OCI-LY1 (cell line): ENCODE results near the gene RASD1.

ENCODE experiments used
- H2AFZ ChIP-seq: fragments of 200-600 bp; sonication (generic), shearing (Covaris generic); 2 replicates; pipeline ENCODE4 v1.6.0; 2014; ENCODE audit warnings: antibody characterized with exemption, mild to moderate bottlenecking, low read length
- H3F3A ChIP-seq: fragments of 200-600 bp; sonication (generic), shearing (Covaris generic); 2 replicates; pipeline ENCODE4 v1.6.0; 2014; ENCODE audit warnings: mild to moderate bottlenecking, antibody characterized with exemption, low read length, moderate library complexity; ENCODE audit not compliant: insufficient read depth
- H3K27ac ChIP-seq: fragments of 200-600 bp; sonication (generic); 2 replicates; pipeline ENCODE4 v1.5.1; 2014; ENCODE audit warnings: low read length, mixed run types, mild to moderate bottlenecking, low read depth; ENCODE audit not compliant: poor library complexity, severe bottlenecking
- H3K27me3 ChIP-seq: fragments of 200-600 bp; sonication (generic); 2 replicates; pipeline ENCODE4 v1.6.0; 2014; ENCODE audit warnings: antibody characterized with exemption, mild to moderate bottlenecking, low read length, moderate library complexity; ENCODE audit not compliant: insufficient read depth
- H3K36me3 ChIP-seq: fragments of 200-600 bp; sonication (generic); 2 replicates; pipeline ENCODE4 v1.6.1; 2014; ENCODE audit warnings: mild to moderate bottlenecking, antibody characterized with exemption, low read length, moderate library complexity, mixed read lengths; ENCODE audit not compliant: insufficient read depth
- H3K4me1 ChIP-seq: fragments of 200-600 bp; sonication (generic); 2 replicates; pipeline ENCODE4 v1.5.1; 2014; ENCODE audit warnings: mild to moderate bottlenecking, low read length, moderate library complexity; ENCODE audit not compliant: insufficient read depth, severe bottlenecking
- H3K4me2 ChIP-seq: fragments of 200-600 bp; sonication (generic), shearing (Covaris generic); 2 replicates; pipeline ENCODE4 v1.6.1; 2014; ENCODE audit warnings: low read length
- H3K4me3 ChIP-seq: fragments of 200-600 bp; sonication (generic); 2 replicates; pipeline ENCODE4 v1.5.1; 2014; ENCODE audit warnings: low read length, low read depth, mild to moderate bottlenecking, mixed read lengths; ENCODE audit not compliant: poor library complexity, severe bottlenecking
- H3K79me2 ChIP-seq: fragments of 200-600 bp; shearing (Covaris generic); 2 replicates; pipeline ENCODE4 v1.6.1; 2016; ENCODE audit warnings: mixed run types, low read length, mixed read lengths; ENCODE audit not compliant: insufficient read depth
- H3K9ac ChIP-seq: fragments of 200-600 bp; sonication (generic), shearing (Covaris generic); 2 replicates; pipeline ENCODE4 v1.6.1; 2014; ENCODE audit warnings: mild to moderate bottlenecking, low read length, mixed read lengths
- H3K9me2 ChIP-seq: fragments of 200-600 bp; sonication (generic), shearing (Covaris generic); 2 replicates; pipeline ENCODE4 v1.6.1; 2014; ENCODE audit warnings: low read depth, mild to moderate bottlenecking, low read length, mixed read lengths
- H3K9me3 ChIP-seq: fragments of 200-600 bp; shearing (Covaris generic); 2 replicates; pipeline ENCODE4 v1.6.1; 2014; ENCODE audit warnings: low read length, mixed read lengths
- H4K20me1 ChIP-seq: fragments of 200-600 bp; sonication (generic), shearing (Covaris generic); 2 replicates; pipeline ENCODE4 v1.6.0; 2016; ENCODE audit warnings: mild to moderate bottlenecking, low read length; ENCODE audit not compliant: insufficient read depth
- EZH2 ChIP-seq: fragments of 200-600 bp; sonication (generic), shearing (Covaris generic); IDR thresholded peaks from 2 replicates; pipeline ENCODE4 v1.8.0; 2017; ENCODE audit warnings: borderline replicate concordance, mixed run types, mild to moderate bottlenecking, antibody characterized with exemption, low read length, moderate library complexity, mixed read lengths
- TF ChIP-seq, protein P1 (sequence below): fragments of 200-600 bp; sonication (generic), shearing (Covaris generic); IDR thresholded peaks from 2 replicates; pipeline ENCODE4 v1.5.1; 2017; ENCODE audit warnings: mild to moderate bottlenecking, antibody characterized with exemption, low read length, moderate library complexity, mixed read lengths

RASD1 gene

DNA sequence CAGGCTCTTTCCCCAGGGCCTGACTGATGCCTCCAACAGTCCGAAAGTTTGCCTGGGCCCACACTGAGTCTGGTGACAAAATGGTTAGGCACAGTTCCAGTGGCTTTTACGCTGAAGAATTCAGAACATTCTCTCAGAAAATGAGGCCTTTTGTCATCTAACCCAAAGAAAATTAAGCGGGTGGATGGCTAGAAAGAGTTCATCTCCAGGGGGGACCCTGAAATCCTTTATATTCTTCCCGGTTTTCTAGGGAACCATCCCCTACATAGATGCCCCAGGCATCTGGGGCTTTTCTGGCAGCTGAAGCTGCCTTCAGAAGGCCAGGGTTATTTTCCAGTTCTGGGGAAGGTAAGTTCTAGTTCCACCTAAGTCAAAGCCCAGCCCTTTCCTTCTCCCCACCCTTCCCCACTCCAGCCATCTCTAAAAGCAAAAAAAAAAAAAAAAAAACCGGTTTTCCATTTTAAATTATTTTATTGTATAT, 2.2 kb downstream of the RASD1 start:
- Histone ChIP-seq H3K4me2 (no peak overlapping the region), H3K27ac (no peak overlapping the region)

GRCh38 chr17:17493249-17493985, 2.8 kb downstream of the RASD1 start:
- Histone ChIP-seq H3K27ac (no peak overlapping the region), H3K27me3 (no peaks in the 10 kb centered on the region), H3K9me3 (no peaks in the 10 kb centered on the region), H3K4me3 (no peak overlapping the region), H3K9ac (no peak overlapping the region), H3F3A (no peaks in the 10 kb centered on the region), H2AFZ (no peak overlapping the region), H3K9me2 (no peaks in the 10 kb centered on the region), H3K4me2 (no peak overlapping the region), H3K36me3 (peaks cover 33% of the 10 kb centered on the region), H3K4me1 (peaks cover 3% of the 10 kb centered on the region), H4K20me1 (no peaks in the 10 kb centered on the region), H3K79me2 (no peaks in the 10 kb centered on the region)
- no peak for TF ChIP-seq EZH2
- TF ChIP-seq, protein P1, sequence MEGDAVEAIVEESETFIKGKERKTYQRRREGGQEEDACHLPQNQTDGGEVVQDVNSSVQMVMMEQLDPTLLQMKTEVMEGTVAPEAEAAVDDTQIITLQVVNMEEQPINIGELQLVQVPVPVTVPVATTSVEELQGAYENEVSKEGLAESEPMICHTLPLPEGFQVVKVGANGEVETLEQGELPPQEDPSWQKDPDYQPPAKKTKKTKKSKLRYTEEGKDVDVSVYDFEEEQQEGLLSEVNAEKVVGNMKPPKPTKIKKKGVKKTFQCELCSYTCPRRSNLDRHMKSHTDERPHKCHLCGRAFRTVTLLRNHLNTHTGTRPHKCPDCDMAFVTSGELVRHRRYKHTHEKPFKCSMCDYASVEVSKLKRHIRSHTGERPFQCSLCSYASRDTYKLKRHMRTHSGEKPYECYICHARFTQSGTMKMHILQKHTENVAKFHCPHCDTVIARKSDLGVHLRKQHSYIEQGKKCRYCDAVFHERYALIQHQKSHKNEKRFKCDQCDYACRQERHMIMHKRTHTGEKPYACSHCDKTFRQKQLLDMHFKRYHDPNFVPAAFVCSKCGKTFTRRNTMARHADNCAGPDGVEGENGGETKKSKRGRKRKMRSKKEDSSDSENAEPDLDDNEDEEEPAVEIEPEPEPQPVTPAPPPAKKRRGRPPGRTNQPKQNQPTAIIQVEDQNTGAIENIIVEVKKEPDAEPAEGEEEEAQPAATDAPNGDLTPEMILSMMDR, result no peak

More for the DNA sequence above, 2.2 kb downstream of the RASD1 start:
- Histone ChIP-seq H3K9me2 (no peaks in the 10 kb centered on the region), H3K79me2 (no peaks in the 10 kb centered on the region), H3K9ac (no peak overlapping the region), H3K27me3 (no peaks in the 10 kb centered on the region), H3K36me3 (peaks cover 33% of the 10 kb centered on the region), H3F3A (no peaks in the 10 kb centered on the region), H3K4me3 (no peak overlapping the region), H4K20me1 (no peaks in the 10 kb centered on the region), H3K4me1 (peaks cover 3% of the 10 kb centered on the region), H2AFZ (no peak overlapping the region), H3K9me3 (no peaks in the 10 kb centered on the region)
- TF ChIP-seq, protein P1, result no peak
- no peak for TF ChIP-seq EZH2

DNA sequence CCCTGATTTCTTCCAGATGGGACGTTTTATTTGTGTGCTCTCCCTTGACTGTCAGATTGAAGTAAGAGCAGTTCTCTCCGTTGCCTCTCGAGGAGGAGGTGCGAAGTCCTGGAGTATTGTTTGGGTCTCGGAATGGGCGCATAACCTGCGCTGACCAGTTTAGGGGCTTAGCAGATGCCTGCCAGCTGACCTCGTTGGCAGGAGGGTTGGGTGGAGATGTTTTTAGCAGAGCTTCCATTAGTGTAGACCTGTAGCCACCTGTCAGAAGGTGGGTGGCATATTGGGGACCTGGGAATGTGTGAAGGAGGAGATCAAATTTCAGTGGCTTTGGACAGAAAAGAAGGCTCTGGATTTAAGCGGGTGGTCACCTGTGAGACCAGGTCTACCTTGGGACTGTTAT, 3.6 kb downstream of the RASD1 start:
- Histone ChIP-seq H4K20me1 (no peaks in the 10 kb centered on the region), H3K9me3 (no peaks in the 10 kb centered on the region), H2AFZ (no peak overlapping the region), H3K4me1 (peaks cover 3% of the 10 kb centered on the region), H3F3A (no peaks in the 10 kb centered on the region), H3K27ac (no peak overlapping the region), H3K27me3 (no peaks in the 10 kb centered on the region), H3K36me3 (peaks cover 42% of the 10 kb centered on the region), H3K9me2 (no peaks in the 10 kb centered on the region), H3K4me2 (no peak overlapping the region), H3K79me2 (no peaks in the 10 kb centered on the region), H3K4me3 (no peak overlapping the region), H3K9ac (no peak overlapping the region)
- TF ChIP-seq, protein P1, result no peak
- TF ChIP-seq EZH2, result no peak
